GM18498 (cell line): ENCODE measurements around the gene DDX10.

Experiments used
- ATAC-seq: cut with Tn5 transposase; IDR thresholded peaks from one replicate; pipeline ENCODE4 v1.9.1; 2021; ENCODE audit warnings: mild to moderate bottlenecking, moderate library complexity; ENCODE audit not compliant: unreplicated experiment

The DDX10 gene

GRCh38 chr11:108966206-108966605 lies 301.3 kb downstream of the DDX10 start:
- no peak for ATAC-seq

DNA sequence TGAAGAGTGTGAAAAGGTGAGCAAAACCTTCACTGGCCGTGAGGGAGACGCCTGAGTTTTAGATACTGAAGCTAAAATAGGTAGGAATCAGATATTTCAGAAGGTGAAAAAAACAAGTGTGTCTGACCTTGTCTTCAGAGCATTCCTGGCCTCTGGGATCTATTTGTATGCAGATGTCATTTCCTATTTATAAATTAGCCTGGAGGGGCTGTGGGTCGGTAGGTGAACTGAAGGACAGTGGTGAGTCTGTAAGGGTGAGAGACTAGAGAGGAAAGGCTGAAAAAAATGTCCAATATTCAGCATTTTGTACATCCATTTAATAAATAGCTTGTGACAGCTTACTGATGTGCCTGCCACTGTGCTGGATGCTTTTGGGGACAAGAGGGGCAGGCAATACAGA lies 302.1 kb downstream of the DDX10 start:
- ATAC-seq = no peak

DNA sequence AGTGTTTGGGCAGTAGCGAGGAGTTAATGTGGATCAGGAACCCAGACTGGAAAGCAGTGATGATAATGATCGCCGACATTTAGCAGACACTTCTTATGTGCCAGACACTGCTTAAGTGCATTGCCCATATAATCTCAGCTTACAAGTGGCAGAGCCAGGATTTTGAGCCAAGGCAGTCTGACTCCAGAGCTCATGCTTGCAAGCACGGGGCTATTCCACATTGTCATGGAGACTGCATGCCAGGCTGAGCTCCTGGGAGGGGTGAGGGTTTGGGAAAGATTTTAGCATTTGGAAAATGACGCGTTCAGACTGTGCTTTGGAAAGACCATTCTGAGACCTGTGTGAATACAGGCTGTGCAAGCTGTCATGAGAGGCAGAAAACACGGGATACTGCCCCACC lies 302.7 kb downstream of the DDX10 start:
- no peak for ATAC-seq

GRCh38 chr11:108970221-108970991 lies 305.5 kb downstream of the DDX10 start:
- ATAC-seq = no peak

DNA sequence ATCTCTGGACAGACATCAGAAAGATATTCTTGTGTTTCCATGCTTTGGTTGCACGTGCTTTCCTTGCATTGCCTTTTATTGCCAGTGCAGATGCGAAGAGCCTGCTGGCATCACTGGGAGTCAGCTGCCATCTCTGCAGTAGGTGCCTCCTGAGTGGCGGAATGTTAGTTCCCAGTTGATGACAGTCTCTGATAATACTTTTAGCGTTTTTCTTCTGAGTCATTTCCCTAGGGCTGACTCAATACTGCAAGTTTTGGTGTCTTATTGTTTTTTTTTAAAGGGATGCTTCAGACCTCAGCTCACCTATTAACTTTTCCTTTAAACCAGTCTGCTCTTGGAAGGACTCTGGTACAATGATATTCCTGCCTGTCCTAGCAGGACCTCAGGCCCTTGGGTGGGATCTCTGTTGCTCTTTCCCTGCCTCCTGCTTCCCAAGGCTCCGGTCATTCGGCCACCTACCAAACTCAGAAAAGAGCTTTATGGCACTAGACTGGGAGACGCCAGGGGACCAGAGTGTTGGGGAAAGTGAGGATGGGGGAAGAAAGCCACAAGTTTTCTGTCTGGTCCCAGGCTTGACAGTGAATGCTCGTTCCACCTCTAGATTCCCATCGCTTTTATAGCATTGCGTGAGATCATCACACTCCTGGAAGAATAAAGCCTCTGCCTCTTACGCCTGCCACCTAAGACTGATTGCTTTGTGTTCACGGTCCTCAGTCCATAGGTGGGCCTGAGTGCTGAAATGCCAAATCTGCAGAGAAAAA lies 308.7 kb downstream of the DDX10 start:
- no peak for ATAC-seq

DNA sequence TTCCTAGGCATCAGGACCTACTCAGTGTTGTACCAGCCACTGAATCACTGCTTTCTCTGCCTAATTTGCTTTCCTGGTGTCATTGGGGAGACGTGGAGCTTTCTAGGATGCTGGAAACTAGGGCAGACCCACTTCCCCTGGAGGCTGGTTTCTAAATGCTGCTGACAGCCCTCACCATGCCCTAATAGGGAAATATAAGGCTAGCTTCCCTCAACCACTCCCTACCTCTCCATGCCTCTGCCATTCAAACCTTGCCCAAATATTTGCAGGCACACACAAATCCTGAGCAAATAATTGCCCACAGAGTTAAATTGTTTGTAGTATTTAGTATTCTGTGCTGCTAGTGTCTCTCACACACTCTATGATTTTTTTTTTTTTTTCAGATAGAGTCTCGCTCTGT lies 310.2 kb downstream of the DDX10 start:
- no peak for ATAC-seq

- ATAC-seq = no peak
Observed at GRCh38 chr11:108975641-108976071, 310.8 kb downstream of the DDX10 start.

- ATAC-seq = no peak
Observed at GRCh38 chr11:108983636-108984420, 319.0 kb downstream of the DDX10 start.

DNA sequence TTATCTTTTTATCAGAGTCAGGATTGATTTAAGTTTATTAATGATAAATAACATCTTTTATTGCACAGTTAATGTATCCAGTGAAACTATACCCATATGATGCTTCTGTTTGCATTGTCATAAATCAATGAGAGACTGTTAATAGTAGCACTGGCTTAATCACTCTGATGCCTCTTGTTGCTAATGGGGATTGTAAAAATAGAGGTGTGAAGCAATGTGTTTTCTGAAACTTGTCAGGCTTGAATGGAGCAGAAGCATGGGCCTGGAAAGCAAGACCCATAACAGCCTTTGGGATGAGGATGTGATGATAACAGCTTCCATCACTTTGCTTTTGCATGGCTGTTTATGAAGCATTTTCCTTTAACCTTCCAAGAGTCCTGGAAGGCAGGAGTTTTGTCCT lies 319.7 kb downstream of the DDX10 start:
- no peak for ATAC-seq

GRCh38 chr11:108985236-108985944 lies 320.5 kb downstream of the DDX10 start:
- no peak for ATAC-seq

DNA sequence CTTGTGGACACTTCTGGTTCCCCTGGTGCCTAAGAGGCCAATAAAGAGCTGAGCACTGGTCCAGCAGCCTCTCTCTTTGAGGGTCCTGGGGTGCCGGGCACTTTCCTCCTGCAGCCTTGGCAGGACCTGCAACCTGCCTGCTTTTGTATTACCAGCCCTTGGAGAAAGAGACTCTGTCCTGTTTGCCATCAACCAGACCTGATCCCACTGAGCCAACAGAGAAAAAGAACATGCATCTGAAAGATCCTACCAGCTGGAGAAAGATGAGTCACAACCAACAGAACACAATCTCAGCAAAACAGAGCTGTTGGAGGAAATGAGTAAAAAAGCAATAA lies 321.0 kb downstream of the DDX10 start:
- ATAC-seq = no peak
